Measurements from ENCODE around the gene HAND2. TPM values are rescaled to one million over a fixed set of nuclear protein-coding genes. Genes with fewer than 3 reads are reported as not detected.

Gene HAND2
- total RNA-seq, 2 donors from 2014 or later = 7.3 to 11.4 TPM

DNA sequence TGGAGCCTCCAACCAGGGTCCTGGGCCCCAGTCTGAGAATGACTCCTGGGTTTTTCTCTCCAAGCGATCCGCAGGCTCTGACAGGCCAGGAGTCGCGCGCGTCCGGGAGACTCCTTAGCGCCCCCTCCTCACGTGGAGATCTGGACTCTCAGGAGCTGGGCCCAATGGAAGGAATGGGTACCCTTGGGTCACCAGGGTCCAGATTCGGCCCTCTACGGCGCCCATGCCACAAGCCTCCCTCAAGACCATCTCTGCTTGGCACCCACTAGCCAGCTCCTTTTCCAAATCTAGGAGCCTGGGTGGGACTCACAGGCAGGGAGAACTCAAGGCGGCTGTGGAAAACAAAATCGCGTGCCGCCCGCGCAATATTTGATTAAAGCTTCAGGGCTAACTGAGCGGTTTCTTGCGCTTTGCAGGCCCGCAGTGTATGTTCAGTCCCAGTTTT is 7.1 kb downstream of the HAND2 start:
- peak; percentile 1 for ATAC-seq
- TF ChIP-seq POLR2A (IDR thresholded peaks at IDR 0.05) = no peak
- TF ChIP-seq, protein P1, sequence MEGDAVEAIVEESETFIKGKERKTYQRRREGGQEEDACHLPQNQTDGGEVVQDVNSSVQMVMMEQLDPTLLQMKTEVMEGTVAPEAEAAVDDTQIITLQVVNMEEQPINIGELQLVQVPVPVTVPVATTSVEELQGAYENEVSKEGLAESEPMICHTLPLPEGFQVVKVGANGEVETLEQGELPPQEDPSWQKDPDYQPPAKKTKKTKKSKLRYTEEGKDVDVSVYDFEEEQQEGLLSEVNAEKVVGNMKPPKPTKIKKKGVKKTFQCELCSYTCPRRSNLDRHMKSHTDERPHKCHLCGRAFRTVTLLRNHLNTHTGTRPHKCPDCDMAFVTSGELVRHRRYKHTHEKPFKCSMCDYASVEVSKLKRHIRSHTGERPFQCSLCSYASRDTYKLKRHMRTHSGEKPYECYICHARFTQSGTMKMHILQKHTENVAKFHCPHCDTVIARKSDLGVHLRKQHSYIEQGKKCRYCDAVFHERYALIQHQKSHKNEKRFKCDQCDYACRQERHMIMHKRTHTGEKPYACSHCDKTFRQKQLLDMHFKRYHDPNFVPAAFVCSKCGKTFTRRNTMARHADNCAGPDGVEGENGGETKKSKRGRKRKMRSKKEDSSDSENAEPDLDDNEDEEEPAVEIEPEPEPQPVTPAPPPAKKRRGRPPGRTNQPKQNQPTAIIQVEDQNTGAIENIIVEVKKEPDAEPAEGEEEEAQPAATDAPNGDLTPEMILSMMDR (IDR thresholded peaks at IDR 0.05) = no peak
- Histone ChIP-seq H3K4me3 (no peak overlapping the region), H3K36me3 (replicated peaks in 1 of 2; ENCODE audit: insufficient read depth in 1 of 2, low read depth in 2 of 2) (no peaks in the 10 kb centered on the region), H3K4me1 (peaks cover 14% of the 10 kb centered on the region), H3K27ac (peak overlapping the region in 3 of 4 donors; percentile 5 to 67 (median 14)), H3K9me3 (no peaks in the 10 kb centered on the region), H3K27me3 (peaks cover 0 to 6% of the 10 kb centered on the region in 2 donors)
- WGBS, 2 donors = 27 to 45% methylated on average over 16 to 21 of the region's 21 CpGs
- intact Hi-C loops (cut with DNase I) = no loop called here
- DNase-seq = no peak

DNA sequence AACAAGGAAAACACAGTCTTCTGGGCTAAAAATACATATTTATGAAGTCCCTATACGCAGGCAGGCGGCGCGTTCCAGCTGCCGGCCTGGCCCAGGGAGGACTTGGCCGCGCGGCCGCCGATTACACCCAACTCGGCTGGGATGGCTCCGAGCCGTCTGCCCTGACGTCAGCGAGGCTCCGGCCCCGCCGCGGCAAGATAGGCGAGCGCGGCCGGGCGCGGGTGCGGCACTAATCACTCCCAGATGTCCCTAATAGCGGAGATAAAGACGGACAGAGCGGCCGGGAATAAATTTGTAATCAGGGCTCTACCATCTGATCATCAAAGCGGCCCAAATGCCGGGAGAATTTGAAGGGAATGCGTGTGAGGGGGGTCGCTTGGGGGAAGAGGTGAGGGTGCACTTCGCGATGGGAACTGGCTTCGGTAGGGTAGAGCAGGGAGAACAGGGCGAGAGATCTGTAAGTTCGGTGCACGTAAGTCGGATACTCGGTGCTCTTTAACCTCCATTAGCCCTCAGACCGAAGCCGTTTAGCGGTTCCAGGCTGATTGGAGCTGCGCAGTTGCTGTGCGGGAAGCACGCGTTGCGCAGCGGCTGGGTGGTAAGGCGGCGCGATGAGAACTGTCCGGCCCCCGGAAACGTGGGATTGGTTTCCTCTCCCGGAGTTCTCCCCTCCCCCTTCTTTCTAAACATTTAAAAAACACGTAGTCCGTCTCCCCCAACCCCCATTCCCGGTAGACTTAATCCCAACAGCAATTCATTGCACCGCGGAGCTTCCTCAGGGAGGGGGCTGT is 7.7 kb downstream of the HAND2 start:
- Histone ChIP-seq H3K36me3 (replicated peaks in 1 of 2; ENCODE audit: insufficient read depth in 1 of 2, low read depth in 2 of 2) (no peaks in the 10 kb centered on the region), H3K4me1 (peaks cover 14% of the 10 kb centered on the region), H3K9me3 (no peaks in the 10 kb centered on the region), H3K27me3 (peaks cover 0 to 6% of the 10 kb centered on the region in 2 donors), H3K4me3 (no peak overlapping the region), H3K27ac (peak overlapping the region in 3 of 4 donors; percentile 5 to 67 (median 56))
- peak; percentile 61 to 71 (median 62) for DNase-seq
- TF ChIP-seq, protein P1 (IDR thresholded peaks at IDR 0.05) = no peak
- peak in 2 of 3 donors; percentile 24 to 29 for TF ChIP-seq POLR2A (IDR thresholded peaks at IDR 0.05)
- ATAC-seq = peak; percentile 78
- WGBS, 2 donors = 3 to 4% methylated on average over 43 to 63 of the region's 63 CpGs
- intact Hi-C loops (cut with DNase I) = no loop called here

DNA sequence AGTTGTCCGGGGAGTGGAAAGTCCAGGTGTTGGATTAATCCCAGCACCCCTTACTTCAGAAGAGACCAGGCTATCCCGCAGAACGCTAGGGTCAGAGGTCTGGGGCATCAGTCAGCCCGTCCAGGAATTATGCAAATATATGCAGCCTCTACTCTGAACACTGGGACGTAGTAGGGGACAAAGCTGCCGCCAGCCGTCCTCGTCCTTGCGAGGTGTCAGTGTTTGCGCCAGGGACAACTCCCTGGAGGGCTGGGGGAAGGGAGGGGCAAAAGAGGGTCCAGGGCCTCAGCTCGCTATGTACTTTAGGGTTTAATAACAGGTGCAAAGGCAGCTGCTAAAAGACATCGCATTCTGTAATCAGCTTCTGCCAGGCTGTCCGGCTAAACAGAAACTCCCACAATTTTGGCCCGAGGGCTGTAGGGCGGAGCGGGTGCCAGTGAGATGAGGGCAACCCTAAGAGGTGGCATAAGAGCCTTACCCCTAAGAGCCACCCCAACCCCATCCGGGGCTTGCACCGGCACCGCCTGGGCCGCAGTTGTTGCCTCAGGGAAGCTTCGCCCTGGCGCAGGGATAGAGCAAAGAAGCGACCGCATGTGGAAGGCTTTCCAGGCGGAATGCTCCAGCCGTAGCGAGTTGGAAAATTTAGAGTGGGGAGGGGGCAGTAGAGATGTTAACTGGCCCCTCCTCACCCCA is 8.4 kb downstream of the HAND2 start:
- Histone ChIP-seq H3K4me1 (peaks cover 14% of the 10 kb centered on the region), H3K27me3 (peaks cover 0 to 8% of the 10 kb centered on the region in 2 donors), H3K27ac (peak overlapping the region in 2 of 4 donors; percentile 56 to 67), H3K9me3 (no peaks in the 10 kb centered on the region), H3K4me3 (no peak overlapping the region), H3K36me3 (replicated peaks in 1 of 2; ENCODE audit: insufficient read depth in 1 of 2, low read depth in 2 of 2) (no peaks in the 10 kb centered on the region)
- intact Hi-C loops (cut with DNase I) = no loop called here
- 46 to 49% methylated on average over 20 to 27 of the region's 27 CpGs for WGBS, 2 donors
- peak; percentile 9 for ATAC-seq
- TF ChIP-seq, protein P1 (IDR thresholded peaks at IDR 0.05) = no peak
- TF ChIP-seq POLR2A (IDR thresholded peaks at IDR 0.05) = no peak
- no peak for DNase-seq

DNA sequence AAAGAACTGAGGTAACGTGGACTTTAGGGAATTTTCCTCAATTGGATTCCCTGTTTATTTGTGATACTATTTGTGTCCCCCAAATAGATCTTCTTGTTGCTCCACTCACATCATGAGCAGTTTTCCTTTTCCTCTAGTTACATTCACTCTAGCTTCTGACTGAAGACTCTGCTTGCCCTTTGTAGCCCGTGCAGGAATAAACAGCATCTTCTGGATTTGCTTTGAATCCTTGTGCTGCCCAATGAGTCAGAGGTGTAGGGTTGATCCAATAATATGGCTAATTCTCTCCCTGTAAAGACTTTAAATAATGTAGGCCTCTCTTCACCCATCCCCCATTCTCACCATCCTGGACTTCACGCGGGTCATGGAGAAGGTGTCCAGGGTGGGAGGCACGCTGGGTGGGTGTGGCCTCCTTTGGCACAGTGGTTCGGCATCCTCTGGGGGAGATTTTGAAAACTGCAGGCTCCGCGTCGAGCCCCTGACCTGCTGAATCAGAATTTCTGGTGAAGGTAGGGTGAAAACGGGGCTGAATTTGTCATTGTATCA is 9.0 kb downstream of the HAND2 start:
- ATAC-seq = no peak
- Histone ChIP-seq H3K4me1 (peaks cover 14% of the 10 kb centered on the region), H3K9me3 (no peaks in the 10 kb centered on the region), H3K27me3 (peaks cover 0 to 10% of the 10 kb centered on the region in 2 donors), H3K36me3 (replicated peaks in 1 of 2; ENCODE audit: insufficient read depth in 1 of 2, low read depth in 2 of 2) (no peaks in the 10 kb centered on the region), H3K4me3 (no peak overlapping the region), H3K27ac (no peak overlapping the region)
- WGBS, 2 donors = 59 to 76% methylated on average over 10 of the region's 10 CpGs
- TF ChIP-seq, protein P1 (IDR thresholded peaks at IDR 0.05) = no peak
- no peak for TF ChIP-seq POLR2A (IDR thresholded peaks at IDR 0.05)
- DNase-seq = no peak
- intact Hi-C loops (cut with DNase I) = no loop called here

Measured in body of pancreas (tissue), 4 donors.